Coronary artery (tissue), 2 donors: ENCODE data around the gene BAG1.

ENCODE experiments used
- DNase-seq: peaks from one replicate; pipeline ENCODE4 v3.0.0-alpha.2; 2017; ENCODE audit warnings: low spot score
- H3K27ac ChIP-seq, 2 donors: fragments of 200-600 bp; sonication (generic); one replicate each; pipeline ENCODE4 v1.5.1; 2016 to 2019
- H3K4me3 ChIP-seq: fragments of 200-600 bp; sonication (generic); 2 replicates; pipeline ENCODE4 v1.5.1; 2016; ENCODE audit warnings: mild to moderate bottlenecking, moderate library complexity
- CTCF ChIP-seq: fragments of 200-600 bp; sonication (generic); IDR thresholded peaks from one replicate; pipeline ENCODE4 v1.5.1; 2019; ENCODE audit warnings: antibody characterized with exemption

Gene BAG1

GRCh38 chr9:33300546-33300945, 36.0 kb upstream of the BAG1 start:
- H3K4me3 ChIP-seq = no peak overlapping the region
- H3K27ac ChIP-seq = no peak overlapping the region
- no peak for DNase-seq
- TF ChIP-seq CTCF = no peak

- Histone ChIP-seq H3K27ac (peak overlapping the region in 1 of 2 donors; percentile 4), H3K4me3 (no peak overlapping the region)
- no peak for TF ChIP-seq CTCF
- DNase-seq = no peak
Observed at GRCh38 chr9:33297432-33297831, 32.9 kb upstream of the BAG1 start.

- DNase-seq = no peak
- H3K27ac ChIP-seq = no peak overlapping the region
- no peak for TF ChIP-seq CTCF
- H3K4me3 ChIP-seq = no peak overlapping the region
Observed at GRCh38 chr9:33295571-33295970, 31.1 kb upstream of the BAG1 start.

DNA sequence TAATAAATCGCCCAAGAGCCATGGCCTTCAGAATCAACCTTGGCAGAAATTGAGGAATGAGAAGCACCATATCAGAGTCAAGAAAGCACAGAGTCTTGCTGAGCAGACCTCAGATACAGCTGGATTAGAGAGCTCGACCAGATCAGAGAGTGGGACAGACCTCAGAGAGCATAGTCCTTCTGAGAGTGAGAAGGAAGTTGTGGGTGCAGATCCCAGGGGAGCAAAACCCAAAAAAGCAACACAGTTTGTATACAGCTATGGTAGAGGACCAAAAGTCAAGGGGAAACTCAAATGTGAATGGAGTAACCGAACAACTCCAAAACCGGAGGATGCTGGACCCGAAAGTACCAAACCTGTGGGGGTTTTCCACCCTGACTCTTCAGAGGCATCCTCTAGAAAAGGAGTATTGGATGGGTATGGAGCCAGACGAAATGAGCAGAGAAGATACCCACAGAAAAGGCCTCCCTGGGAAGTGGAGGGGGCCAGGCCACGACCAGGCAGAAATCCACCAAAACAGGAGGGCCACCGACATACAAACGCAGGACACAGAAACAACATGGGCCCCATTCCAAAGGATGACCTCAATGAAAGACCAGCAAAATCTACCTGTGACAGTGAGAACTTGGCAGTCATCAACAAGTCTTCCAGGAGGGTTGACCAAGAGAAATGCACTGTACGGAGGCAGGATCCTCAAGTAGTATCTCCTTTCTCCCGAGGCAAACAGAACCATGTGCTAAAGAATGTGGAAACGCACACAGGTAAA, 30.3 kb upstream of the BAG1 start:
- H3K27ac ChIP-seq = no peak overlapping the region
- TF ChIP-seq CTCF = no peak

DNA sequence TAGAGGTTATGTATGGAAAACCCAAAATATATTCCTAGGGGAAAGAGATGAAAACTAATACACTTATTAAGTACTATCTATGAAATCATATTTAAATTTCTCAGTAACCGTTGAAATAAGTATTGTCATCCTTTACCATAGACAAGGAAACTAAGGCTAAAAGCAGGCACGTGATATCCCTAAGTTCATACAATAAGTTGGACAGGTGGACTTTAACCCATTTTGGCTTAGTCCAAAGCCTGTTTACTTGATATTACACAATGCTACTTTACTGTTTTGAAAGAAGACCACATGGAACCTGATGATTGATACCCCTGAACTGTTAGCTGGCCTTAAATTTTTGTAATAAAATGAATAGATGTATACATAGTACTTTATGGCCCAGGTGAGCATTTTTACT, 29.3 kb upstream of the BAG1 start:
- DNase-seq = no peak
- Histone ChIP-seq H3K4me3 (no peak overlapping the region), H3K27ac (no peak overlapping the region)
- TF ChIP-seq CTCF = no peak

More for the DNA sequence above, 30.3 kb upstream of the BAG1 start:
- H3K4me3 ChIP-seq = no peak overlapping the region
- no peak for DNase-seq

DNA sequence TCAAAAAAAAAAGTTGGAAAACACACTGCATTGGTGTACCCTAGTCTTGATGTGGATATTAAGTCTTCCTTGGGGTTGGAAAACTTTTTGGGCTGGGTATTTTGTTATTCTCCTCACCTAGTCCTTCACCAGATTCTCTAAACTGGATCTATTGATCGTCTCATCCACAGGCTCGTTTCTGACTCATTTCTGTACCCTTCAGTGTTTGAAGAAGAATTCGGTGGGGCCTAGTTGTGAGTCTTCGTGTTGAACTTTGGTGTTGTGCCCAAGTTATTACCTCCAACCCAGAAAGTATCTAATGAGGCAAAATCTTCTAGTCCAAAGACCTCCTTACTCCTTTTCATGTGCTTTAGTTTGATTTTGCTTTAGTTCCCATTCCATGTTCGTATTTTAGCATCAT, 27.4 kb upstream of the BAG1 start:
- Histone ChIP-seq H3K4me3 (peak overlapping the region; percentile 85), H3K27ac (peak overlapping the region in 1 of 2 donors; percentile 98)
- no peak for TF ChIP-seq CTCF
- no peak for DNase-seq

- no peak for DNase-seq
- no peak for TF ChIP-seq CTCF
- Histone ChIP-seq H3K4me3 (peak overlapping the region; percentile 85), H3K27ac (peak overlapping the region; percentile 97 to 98)
Observed at GRCh38 chr9:33291031-33291397, 26.5 kb upstream of the BAG1 start.
